BE2C (cell line): Measurements from ENCODE around the gene PAF1.

ENCODE experiments used
- DNase-seq: peaks from one replicate; pipeline ENCODE4 v3.0.0-alpha.2; 2020
- H3K27me3 ChIP-seq: fragments of 250-450 bp; sonication (Bioruptor Pico); 2 replicates; pipeline ENCODE4 v1.5.1; 2020; ENCODE audit warnings: mild to moderate bottlenecking
- H3K36me3 ChIP-seq: fragments of 250-450 bp; sonication (Bioruptor Pico); 2 replicates; pipeline ENCODE4 v1.5.1; 2020; ENCODE audit warnings: mild to moderate bottlenecking
- H3K4me1 ChIP-seq: fragments of 250-450 bp; sonication (Bioruptor Pico); 2 replicates; pipeline ENCODE4 v1.5.1; 2020
- H3K4me3 ChIP-seq: 2 replicates; pipeline ENCODE4 v1.5.1; 2011; ENCODE audit warnings: low read depth, low read length
- H3K9me3 ChIP-seq: fragments of 250-450 bp; sonication (Bioruptor Pico); 2 replicates; pipeline ENCODE4 v1.5.1; 2020
- CTCF ChIP-seq: IDR thresholded peaks from 2 replicates; pipeline ENCODE4 v1.5.1; 2012; ENCODE audit warnings: mild to moderate bottlenecking, low read depth, low read length

PAF1 gene

GRCh38 chr19:39433480-39434079 is 42.7 kb upstream of the PAF1 start:
- Histone ChIP-seq H3K4me3 (no peak overlapping the region), H3K9me3 (no peaks in the 10 kb centered on the region), H3K36me3 (peaks cover 38% of the 10 kb centered on the region), H3K4me1 (peaks cover 3% of the 10 kb centered on the region; the same call in 1 of the 2 replicates), H3K27me3 (no peaks in the 10 kb centered on the region)
- TF ChIP-seq CTCF, result no peak
- no peak for DNase-seq

GRCh38 chr19:39432677-39433025 is 41.7 kb upstream of the PAF1 start:
- H3K4me1 ChIP-seq, result peaks cover 3% of the 10 kb centered on the region; the same call in 1 of the 2 replicates
- TF ChIP-seq CTCF, result no peak
- no peak overlapping the region for H3K4me3 ChIP-seq

GRCh38 chr19:39430675-39431593 is 40.0 kb upstream of the PAF1 start:
- Histone ChIP-seq H3K9me3 (no peaks in the 10 kb centered on the region), H3K27me3 (no peaks in the 10 kb centered on the region), H3K36me3 (peaks cover 38% of the 10 kb centered on the region), H3K4me3 (no peak overlapping the region), H3K4me1 (peaks cover 3% of the 10 kb centered on the region; the same call in 1 of the 2 replicates)
- TF ChIP-seq CTCF, result no peak
- DNase-seq, result no peak

More at GRCh38 chr19:39432677-39433025, 41.7 kb upstream of the PAF1 start:
- peaks cover 38% of the 10 kb centered on the region for H3K36me3 ChIP-seq
- DNase-seq, result no peak
- H3K9me3 ChIP-seq, result no peaks in the 10 kb centered on the region
- H3K27me3 ChIP-seq, result no peaks in the 10 kb centered on the region

GRCh38 chr19:39428283-39429112 is 37.6 kb upstream of the PAF1 start:
- H3K27me3 ChIP-seq, result no peaks in the 10 kb centered on the region
- H3K36me3 ChIP-seq, result peaks cover 28% of the 10 kb centered on the region
- no peaks in the 10 kb centered on the region for H3K4me1 ChIP-seq
- no peak overlapping the region for H3K4me3 ChIP-seq
- H3K9me3 ChIP-seq, result no peaks in the 10 kb centered on the region
- TF ChIP-seq CTCF, result no peak
- no peak for DNase-seq

- Histone ChIP-seq H3K27me3 (no peaks in the 10 kb centered on the region), H3K4me3 (no peak overlapping the region), H3K9me3 (no peaks in the 10 kb centered on the region), H3K4me1 (no peaks in the 10 kb centered on the region), H3K36me3 (peaks cover 22% of the 10 kb centered on the region)
- no peak for DNase-seq
- no peak for TF ChIP-seq CTCF
These were observed 36.8 kb upstream of the PAF1 start for GRCh38 chr19:39427707-39428106.
